Sciatic nerve (tissue), 2 donors: ENCODE measurements around the gene CCDC158. TPM values are rescaled to one million over a fixed set of nuclear protein-coding genes. Genes with fewer than 3 reads are reported as not detected.

Source experiments
- ATAC-seq: fragments of 200-7000 bp; cut with Tn5 transposase; one replicate; pipeline ENCODE4 v1.9.1; 2020; ENCODE audit warnings: mild to moderate bottlenecking, moderate library complexity
- DNase-seq: peaks from one replicate; pipeline ENCODE4 v3.0.0-alpha.2; 2020; ENCODE audit warnings: low spot score
- intact Hi-C: fragments of 100-400 bp; cut with DNase I; formaldehyde crosslinking; loops from one replicate; pipeline ENCODE4 v1.14.2; 2022
- total RNA-seq: library from RNA; stranded (reverse); fragmentation: NEBNext Ultra II Directional; extraction: Animal tissue kit (Norgen Biotek cat#: 25700); gene quantifications from one replicate; pipeline ENCODE4 v1.2.1, GENCODE V29; 2021
- donor health status: DM: no; HTN: no; CAD: no.
- donor health status: DM: no; HTN: no; CAD: no.

CCDC158 gene
- total RNA-seq, 1 donor from 2014 or later: 1.9 TPM

- no peak for ATAC-seq
- intact Hi-C loops: no loop called here
- no peak for DNase-seq
These were observed 150.4 kb downstream of the CCDC158 start for GRCh38 chr4:76270244-76271175.

DNA sequence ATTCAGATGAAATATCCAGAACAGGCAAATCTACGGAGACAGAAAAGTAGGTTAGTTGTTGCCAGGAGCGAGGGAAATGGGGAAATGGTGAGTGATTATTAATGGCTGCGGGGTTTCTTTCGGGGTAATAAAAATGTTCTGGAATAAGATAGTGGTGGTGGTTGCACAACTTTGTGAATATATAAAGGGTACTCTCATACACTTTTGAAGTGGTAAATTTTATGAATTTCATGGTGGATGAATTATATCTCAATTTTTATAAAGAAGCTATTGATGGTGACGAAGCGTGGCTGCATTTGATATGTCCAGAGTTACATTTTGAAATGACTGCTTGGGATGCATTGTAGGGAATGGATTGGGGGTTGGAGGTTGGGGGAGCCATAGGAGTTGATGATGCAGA, 153.1 kb downstream of the CCDC158 start:
- intact Hi-C loops: no loop called here
- ATAC-seq (no peak), DNase-seq (no peak)

DNA sequence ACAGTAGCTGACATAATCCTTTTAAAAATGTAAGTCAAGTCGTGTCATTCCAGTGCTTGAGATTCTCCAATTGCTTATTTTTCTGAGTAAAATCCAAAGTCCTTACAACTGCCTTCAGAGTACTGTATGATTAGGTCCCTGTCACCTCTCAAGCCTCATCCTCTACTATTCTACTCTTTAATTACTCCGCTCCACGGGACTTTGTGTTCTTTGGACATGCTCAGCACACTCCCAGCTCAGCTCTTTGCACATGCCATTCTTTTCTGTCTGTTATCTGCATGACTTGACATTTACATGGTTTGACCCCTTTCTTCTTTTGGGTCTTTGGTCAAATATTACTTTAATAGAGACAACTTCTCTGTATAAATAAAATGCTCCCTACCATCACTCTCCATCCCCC, 154.3 kb downstream of the CCDC158 start:
- no peak for ATAC-seq

DNA sequence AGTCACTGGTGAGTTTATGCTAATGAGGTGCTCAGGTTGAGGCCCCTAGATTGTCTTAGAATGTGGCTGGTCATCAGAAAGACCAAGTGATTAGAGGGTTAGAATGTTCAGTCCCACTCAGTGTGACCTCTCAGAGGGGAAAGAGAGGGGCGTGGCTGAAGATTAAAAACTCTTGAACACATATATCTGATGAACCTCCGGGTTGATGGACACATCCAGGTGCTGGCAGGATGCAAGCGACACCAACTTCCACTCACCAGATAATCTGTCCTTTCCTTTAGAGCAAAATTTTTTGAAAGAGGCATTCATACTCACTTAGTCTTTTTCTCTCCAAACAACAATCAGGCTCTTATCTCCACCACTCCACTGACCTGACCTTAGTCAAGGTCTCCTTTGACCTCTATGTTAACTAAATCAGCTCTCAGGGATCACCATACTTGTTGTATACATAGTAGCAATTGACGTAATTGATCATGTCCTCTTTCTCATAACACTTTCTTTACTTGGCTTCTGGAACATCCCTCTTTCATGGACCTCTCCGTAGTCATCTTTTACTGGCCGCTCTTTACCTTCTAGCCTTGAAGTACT, 155.2 kb downstream of the CCDC158 start:
- DNase-seq (no peak), ATAC-seq (no peak)
- intact Hi-C loops: no loop called here

More for the DNA sequence above, 154.3 kb downstream of the CCDC158 start:
- no peak for DNase-seq
- intact Hi-C loops: no loop called here

Other genes with a start within 250 kb of the CCDC158 start
- 145 TPM for gene SCARB2, start 207.3 kb downstream of the CCDC158 start, total RNA-seq
- 2.5 TPM for gene FAM47E, start 169.4 kb downstream of the CCDC158 start, total RNA-seq
- 3.9 TPM for gene STBD1, start 114.4 kb downstream of the CCDC158 start, total RNA-seq
- gene SHROOM3, start 14.1 kb upstream of the CCDC158 start, total RNA-seq: 46.2 TPM